ENCODE data around the gene ECE1. TPM values are rescaled to one million over a fixed set of nuclear protein-coding genes. Genes with fewer than 3 reads are reported as not detected.

Gene ECE1
- total and polyA plus RNA-seq, 10 of the 15 experiments (the other 5 are each of a cell fraction or from before 2014, with no cell fraction given) = 0.97 to 81.0 (median 37.0) TPM

DNA sequence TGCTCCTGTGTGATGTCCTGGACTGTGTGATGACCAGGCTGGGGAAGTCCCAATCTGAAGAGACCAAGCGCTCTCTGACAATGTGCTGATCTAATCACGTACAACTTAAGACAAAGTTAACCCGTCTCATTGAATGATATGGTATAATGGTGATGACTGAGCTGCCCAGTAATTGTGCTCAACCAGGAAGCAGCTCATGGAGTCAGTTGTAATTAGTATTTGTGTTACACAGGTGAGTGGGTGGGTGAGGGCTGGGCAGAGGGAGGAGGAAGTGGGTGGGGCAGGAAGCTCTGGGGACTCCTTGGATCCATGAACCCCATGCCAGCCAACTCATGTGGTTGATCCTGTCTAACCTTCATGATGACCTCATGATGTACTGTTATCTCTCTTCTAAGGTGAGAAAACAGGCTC is 8.7 kb upstream of the ECE1 start:
- 53% methylated on average over 3 of the region's 3 CpGs for WGBS (ENCODE audit: insufficient coverage, insufficient replicate concordance, low lambda C conversion rate, missing lambda C conversion rate)
- ATAC-seq (no peak), DNase-seq (ENCODE audit: low read depth, low spot score) (no peak), FAIRE-seq (peak; percentile 79)
- H2AFZ ChIP-seq (ENCODE audit: control insufficient read depth, low read depth, low read length) = no peak overlapping the region
- no peaks in the 10 kb centered on the region for H3K79me2 ChIP-seq (ENCODE audit: control insufficient read depth, insufficient read depth, low read length)
- H3K36me3 ChIP-seq (ENCODE audit: control insufficient read depth in 2 of 2, insufficient read depth in 2 of 2, low read length in 1 of 2) = peaks cover 0 to 13% of the 10 kb centered on the region in 2 experiments; a peak in 2 of 4 replicates
- intact Hi-C loops (cut with micrococcal nuclease; ENCODE audit: unreplicated experiment) (no loop called here), in situ Hi-C loops (cut with MboI) (no loop called here)
- peaks cover 23% of the 10 kb centered on the region for H3K4me1 ChIP-seq (ENCODE audit: control insufficient read depth, insufficient read depth, low read length)
- RAD21 ChIA-PET (ENCODE audit: unreplicated experiment) = interaction anchor here (1.1 to 1.5 kb wide), 9 partner anchors 13 to 69 kb away, joined by 3 to 14 read pairs (median 4); no protein-coding TSS in a partner anchor
- H3K9me3 ChIP-seq (replicated peaks; ENCODE audit: control insufficient read depth, insufficient read depth, low read length) = no peaks in the 10 kb centered on the region
- no peaks in the 10 kb centered on the region for H3K27me3 ChIP-seq (replicated peaks in 1 of 2; ENCODE audit: control insufficient read depth in 2 of 2, insufficient read depth in 2 of 2, low read length in 1 of 2)
- SMC1A ChIA-PET (ENCODE audit: uncharacterized antibody, unreplicated experiment) = interaction anchor here (0.7 to 2.3 kb wide), 12 partner anchors 8 to 69 kb away, joined by 3 to 6 read pairs (median 4); partner anchors contain the start of gene ECE1
- no peaks in the 10 kb centered on the region; the same call in 1 of the 2 replicates for H4K20me1 ChIP-seq (ENCODE audit: control insufficient read depth, insufficient read depth)
- H3K4me2 ChIP-seq (ENCODE audit: control insufficient read depth, insufficient read depth) = no peak overlapping the region
- CTCF ChIA-PET = interaction anchor here (1.2 to 19.3 kb wide), 4 partner anchors 13 to 69 kb away, joined by 5 to 131 read pairs (median 8); no protein-coding TSS in a partner anchor
- BruUV-seq (replicated peaks) = no TSS peak
- H3K9ac ChIP-seq (ENCODE audit: control insufficient read depth, insufficient read depth, low read length) = no peak overlapping the region
- no peak overlapping the region for H3K4me3 ChIP-seq
- POLR2A ChIA-PET = interaction anchor here (0.6 to 1.3 kb wide), 6 partner anchors 17 to 46 kb away, joined by 3 to 8 read pairs (median 4); no protein-coding TSS in a partner anchor
- no peak overlapping the region for H3K27ac ChIP-seq (ENCODE audit: control insufficient read depth, insufficient read depth)
- TF ChIP-seq SIX5 (IDR thresholded peaks at IDR 0.05; ENCODE audit: low read depth, low read length, severe bottlenecking) = no peak
- TF ChIP-seq SREBF1 (IDR thresholded peaks at IDR 0.05; ENCODE audit: low read length) = no peak
- TF ChIP-seq, protein P1, sequence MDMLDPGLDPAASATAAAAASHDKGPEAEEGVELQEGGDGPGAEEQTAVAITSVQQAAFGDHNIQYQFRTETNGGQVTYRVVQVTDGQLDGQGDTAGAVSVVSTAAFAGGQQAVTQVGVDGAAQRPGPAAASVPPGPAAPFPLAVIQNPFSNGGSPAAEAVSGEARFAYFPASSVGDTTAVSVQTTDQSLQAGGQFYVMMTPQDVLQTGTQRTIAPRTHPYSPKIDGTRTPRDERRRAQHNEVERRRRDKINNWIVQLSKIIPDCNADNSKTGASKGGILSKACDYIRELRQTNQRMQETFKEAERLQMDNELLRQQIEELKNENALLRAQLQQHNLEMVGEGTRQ (IDR thresholded peaks at IDR 0.05; ENCODE audit: borderline replicate concordance, low read depth, low read length) = no peak
- TF ChIP-seq ZNF217 (IDR thresholded peaks at IDR 0.05) = no peak
- TF ChIP-seq KDM1A (IDR thresholded peaks at IDR 0.05; ENCODE audit: borderline replicate concordance) = no peak
- TF ChIP-seq, protein P2, sequence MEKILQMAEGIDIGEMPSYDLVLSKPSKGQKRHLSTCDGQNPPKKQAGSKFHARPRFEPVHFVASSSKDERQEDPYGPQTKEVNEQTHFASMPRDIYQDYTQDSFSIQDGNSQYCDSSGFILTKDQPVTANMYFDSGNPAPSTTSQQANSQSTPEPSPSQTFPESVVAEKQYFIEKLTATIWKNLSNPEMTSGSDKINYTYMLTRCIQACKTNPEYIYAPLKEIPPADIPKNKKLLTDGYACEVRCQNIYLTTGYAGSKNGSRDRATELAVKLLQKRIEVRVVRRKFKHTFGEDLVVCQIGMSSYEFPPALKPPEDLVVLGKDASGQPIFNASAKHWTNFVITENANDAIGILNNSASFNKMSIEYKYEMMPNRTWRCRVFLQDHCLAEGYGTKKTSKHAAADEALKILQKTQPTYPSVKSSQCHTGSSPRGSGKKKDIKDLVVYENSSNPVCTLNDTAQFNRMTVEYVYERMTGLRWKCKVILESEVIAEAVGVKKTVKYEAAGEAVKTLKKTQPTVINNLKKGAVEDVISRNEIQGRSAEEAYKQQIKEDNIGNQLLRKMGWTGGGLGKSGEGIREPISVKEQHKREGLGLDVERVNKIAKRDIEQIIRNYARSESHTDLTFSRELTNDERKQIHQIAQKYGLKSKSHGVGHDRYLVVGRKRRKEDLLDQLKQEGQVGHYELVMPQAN (conservative IDR thresholded peaks at IDR 0.05) = no peak
- TF ChIP-seq SUZ12 (IDR thresholded peaks at IDR 0.05; ENCODE audit: unreplicated experiment) = no peak
- no peak for TF ChIP-seq SRF (IDR thresholded peaks at IDR 0.05; ENCODE audit: low read depth in 2 of 2, low read length in 2 of 2)
- TF ChIP-seq, protein P3, sequence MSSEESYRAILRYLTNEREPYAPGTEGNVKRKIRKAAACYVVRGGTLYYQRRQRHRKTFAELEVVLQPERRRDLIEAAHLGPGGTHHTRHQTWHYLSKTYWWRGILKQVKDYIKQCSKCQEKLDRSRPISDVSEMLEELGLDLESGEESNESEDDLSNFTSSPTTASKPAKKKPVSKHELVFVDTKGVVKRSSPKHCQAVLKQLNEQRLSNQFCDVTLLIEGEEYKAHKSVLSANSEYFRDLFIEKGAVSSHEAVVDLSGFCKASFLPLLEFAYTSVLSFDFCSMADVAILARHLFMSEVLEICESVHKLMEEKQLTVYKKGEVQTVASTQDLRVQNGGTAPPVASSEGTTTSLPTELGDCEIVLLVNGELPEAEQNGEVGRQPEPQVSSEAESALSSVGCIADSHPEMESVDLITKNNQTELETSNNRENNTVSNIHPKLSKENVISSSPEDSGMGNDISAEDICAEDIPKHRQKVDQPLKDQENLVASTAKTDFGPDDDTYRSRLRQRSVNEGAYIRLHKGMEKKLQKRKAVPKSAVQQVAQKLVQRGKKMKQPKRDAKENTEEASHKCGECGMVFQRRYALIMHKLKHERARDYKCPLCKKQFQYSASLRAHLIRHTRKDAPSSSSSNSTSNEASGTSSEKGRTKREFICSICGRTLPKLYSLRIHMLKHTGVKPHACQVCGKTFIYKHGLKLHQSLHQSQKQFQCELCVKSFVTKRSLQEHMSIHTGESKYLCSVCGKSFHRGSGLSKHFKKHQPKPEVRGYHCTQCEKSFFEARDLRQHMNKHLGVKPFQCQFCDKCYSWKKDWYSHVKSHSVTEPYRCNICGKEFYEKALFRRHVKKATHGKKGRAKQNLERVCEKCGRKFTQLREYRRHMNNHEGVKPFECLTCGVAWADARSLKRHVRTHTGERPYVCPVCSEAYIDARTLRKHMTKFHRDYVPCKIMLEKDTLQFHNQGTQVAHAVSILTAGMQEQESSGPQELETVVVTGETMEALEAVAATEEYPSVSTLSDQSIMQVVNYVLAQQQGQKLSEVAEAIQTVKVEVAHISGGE (CRISPR knock-in tag; IDR thresholded peaks at IDR 0.05) = no peak
- TF ChIP-seq YY1 (IDR thresholded peaks at IDR 0.05; ENCODE audit: low read depth, low read length) = no peak
- TF ChIP-seq SPI1 (IDR thresholded peaks at IDR 0.05; ENCODE audit: borderline replicate concordance, insufficient read depth, low read depth, low read length) = no peak
- TF ChIP-seq, protein P4, sequence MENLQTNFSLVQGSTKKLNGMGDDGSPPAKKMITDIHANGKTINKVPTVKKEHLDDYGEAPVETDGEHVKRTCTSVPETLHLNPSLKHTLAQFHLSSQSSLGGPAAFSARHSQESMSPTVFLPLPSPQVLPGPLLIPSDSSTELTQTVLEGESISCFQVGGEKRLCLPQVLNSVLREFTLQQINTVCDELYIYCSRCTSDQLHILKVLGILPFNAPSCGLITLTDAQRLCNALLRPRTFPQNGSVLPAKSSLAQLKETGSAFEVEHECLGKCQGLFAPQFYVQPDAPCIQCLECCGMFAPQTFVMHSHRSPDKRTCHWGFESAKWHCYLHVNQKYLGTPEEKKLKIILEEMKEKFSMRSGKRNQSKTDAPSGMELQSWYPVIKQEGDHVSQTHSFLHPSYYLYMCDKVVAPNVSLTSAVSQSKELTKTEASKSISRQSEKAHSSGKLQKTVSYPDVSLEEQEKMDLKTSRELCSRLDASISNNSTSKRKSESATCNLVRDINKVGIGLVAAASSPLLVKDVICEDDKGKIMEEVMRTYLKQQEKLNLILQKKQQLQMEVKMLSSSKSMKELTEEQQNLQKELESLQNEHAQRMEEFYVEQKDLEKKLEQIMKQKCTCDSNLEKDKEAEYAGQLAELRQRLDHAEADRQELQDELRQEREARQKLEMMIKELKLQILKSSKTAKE (IDR thresholded peaks at IDR 0.05; ENCODE audit: low read depth, poor library complexity, severe bottlenecking) = no peak
- TF ChIP-seq EP300 (IDR thresholded peaks at IDR 0.05; ENCODE audit: borderline replicate concordance in 1 of 2, control insufficient read depth in 1 of 2, low read depth in 2 of 2, low read length in 2 of 2) = no peak
- no peak for TF ChIP-seq ATF7 (IDR thresholded peaks at IDR 0.05; ENCODE audit: low read depth)
- no peak for TF ChIP-seq TBL1XR1 (IDR thresholded peaks at IDR 0.05; ENCODE audit: low read depth, low read length)
- no peak for TF ChIP-seq YBX1 (IDR thresholded peaks at IDR 0.05)

Data from GM12878 (cell line).